T follicular helper cell (primary cell): ENCODE data around the gene KLHL35.
"Not testable (repeated sequence)": the region's sequence is repeated elsewhere in the genome, so short reads cannot be mapped to it uniquely, and the experiment has no call there.

Experiments used
- DNase-seq: peaks from one replicate; pipeline ENCODE4 v3.0.0-alpha.2; 2020; ENCODE audit warnings: low read depth

Gene KLHL35

GRCh38 chr11:75388386-75389275 is 44.4 kb downstream of the KLHL35 start:
- peak; percentile 48 for DNase-seq

GRCh38 chr11:75387736-75388294 is 45.2 kb downstream of the KLHL35 start:
- no peak for DNase-seq

GRCh38 chr11:75386942-75387630 is 45.9 kb downstream of the KLHL35 start:
- DNase-seq, result no peak

GRCh38 chr11:75384438-75385080 is 48.4 kb downstream of the KLHL35 start:
- DNase-seq, result peak; percentile 62

GRCh38 chr11:75383246-75383645 is 49.8 kb downstream of the KLHL35 start:
- DNase-seq, result no peak

- DNase-seq, result no peak
These were observed 52.1 kb downstream of the KLHL35 start for GRCh38 chr11:75380716-75381420.

GRCh38 chr11:75380245-75380644 is 52.8 kb downstream of the KLHL35 start:
- DNase-seq, result no peak

- DNase-seq, result not testable (repeated sequence)
These were observed 54.2 kb downstream of the KLHL35 start for GRCh38 chr11:75378776-75379175.

- DNase-seq, result no peak
These were observed 56.8 kb downstream of the KLHL35 start for GRCh38 chr11:75376175-75376574.

GRCh38 chr11:75375626-75376025 is 57.4 kb downstream of the KLHL35 start:
- no peak for DNase-seq

- DNase-seq, result no peak
These were observed 58.4 kb downstream of the KLHL35 start for GRCh38 chr11:75374646-75375045.

GRCh38 chr11:75373201-75373600 is 59.8 kb downstream of the KLHL35 start:
- no peak for DNase-seq
